NB4 (cell line): ENCODE measurements around the gene BACH1.

ENCODE experiments used
- POLR2A ChIP-seq: IDR thresholded peaks from 2 replicates; pipeline ENCODE4 v1.6.1; 2011; ENCODE audit warnings: mild to moderate bottlenecking; ENCODE audit not compliant: insufficient read length; ENCODE audit errors: extremely low read depth
- TF ChIP-seq, protein P1 (sequence below): IDR thresholded peaks from one replicate; pipeline ENCODE4 v1.5.1; 2012; ENCODE audit warnings: low read depth, low read length
- TF ChIP-seq, protein P2 (sequence below): IDR thresholded peaks from 2 replicates; pipeline ENCODE4 v1.6.1; 2011; ENCODE audit warnings: low read depth, low read length

DNA sequence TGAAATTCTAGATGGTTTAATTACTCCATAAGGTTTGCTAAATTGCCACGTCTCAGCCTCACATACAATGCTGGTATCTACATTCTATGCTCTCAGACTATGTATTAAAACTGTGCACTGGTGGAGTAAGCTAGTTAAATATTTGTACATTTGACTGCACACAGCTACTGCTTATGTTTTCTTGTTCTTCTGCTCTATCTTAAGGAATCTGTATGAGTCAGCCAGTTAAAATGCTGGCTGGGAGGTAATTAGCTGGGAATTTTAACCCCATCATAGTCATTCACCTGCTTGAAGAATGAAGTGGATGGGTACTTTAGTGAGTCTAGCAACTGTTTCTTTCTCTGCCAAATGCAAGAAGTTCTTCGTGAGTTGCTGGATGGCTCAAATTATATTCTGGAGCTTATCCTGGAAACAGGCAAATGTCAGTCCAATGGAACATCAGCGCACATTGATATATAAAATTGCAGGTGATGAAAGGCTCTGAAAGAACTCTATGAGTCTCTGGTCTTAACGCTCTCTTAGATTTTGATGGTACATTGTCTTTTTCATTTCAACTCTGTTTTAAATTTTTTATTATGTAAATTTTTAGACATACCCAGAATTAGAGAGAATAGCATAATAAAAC lies 83.4 kb downstream of the BACH1 start:
- TF ChIP-seq POLR2A: no peak
- TF ChIP-seq, protein P1, sequence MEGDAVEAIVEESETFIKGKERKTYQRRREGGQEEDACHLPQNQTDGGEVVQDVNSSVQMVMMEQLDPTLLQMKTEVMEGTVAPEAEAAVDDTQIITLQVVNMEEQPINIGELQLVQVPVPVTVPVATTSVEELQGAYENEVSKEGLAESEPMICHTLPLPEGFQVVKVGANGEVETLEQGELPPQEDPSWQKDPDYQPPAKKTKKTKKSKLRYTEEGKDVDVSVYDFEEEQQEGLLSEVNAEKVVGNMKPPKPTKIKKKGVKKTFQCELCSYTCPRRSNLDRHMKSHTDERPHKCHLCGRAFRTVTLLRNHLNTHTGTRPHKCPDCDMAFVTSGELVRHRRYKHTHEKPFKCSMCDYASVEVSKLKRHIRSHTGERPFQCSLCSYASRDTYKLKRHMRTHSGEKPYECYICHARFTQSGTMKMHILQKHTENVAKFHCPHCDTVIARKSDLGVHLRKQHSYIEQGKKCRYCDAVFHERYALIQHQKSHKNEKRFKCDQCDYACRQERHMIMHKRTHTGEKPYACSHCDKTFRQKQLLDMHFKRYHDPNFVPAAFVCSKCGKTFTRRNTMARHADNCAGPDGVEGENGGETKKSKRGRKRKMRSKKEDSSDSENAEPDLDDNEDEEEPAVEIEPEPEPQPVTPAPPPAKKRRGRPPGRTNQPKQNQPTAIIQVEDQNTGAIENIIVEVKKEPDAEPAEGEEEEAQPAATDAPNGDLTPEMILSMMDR: no peak
- TF ChIP-seq, protein P2, sequence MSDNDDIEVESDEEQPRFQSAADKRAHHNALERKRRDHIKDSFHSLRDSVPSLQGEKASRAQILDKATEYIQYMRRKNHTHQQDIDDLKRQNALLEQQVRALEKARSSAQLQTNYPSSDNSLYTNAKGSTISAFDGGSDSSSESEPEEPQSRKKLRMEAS: no peak
